Midbrain (tissue), 1 donor: ENCODE measurements around the gene TNK2.
"Not testable (repeated sequence)": the region's sequence is repeated elsewhere in the genome, so short reads cannot be mapped to it uniquely, and the experiment has no call there.

Source experiments
- DNase-seq: peaks from one replicate; lab custom pipeline; 2025; lab: John Stamatoyannopoulos, UW

The TNK2 gene

DNA sequence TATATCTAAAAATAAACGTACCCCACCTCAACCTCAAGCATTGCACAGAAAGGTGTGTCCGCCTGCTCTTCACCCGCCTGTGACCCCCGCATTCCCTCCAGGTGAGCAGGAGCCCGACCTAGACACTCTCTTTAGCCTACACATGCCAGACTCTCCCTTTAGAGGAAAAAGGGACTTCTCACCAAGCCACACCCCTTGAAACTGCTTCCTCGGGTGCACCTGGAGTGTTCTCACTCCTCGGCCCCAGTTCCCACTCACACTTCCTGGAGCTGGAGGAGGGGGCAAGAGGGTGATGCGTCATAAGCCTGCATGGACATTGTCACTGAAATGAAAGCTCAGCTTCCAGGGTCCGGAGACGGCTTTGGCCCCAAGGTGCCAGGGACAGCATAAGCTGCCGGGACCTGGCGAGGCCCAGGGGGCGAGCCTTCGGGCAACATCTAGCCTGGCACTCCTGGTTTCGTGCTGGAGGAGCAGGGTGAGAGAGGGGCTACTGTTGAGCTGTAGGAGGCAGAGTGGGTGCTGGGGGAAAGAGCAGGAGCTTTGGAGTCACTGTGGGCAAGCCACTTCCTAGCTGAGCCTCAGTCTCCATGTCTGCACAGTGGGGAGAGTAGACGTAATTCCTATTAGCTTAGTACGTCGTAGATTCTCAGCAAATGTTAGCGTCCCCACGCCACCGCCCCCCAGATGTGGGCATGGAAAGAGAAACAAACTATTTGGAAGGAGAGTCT, 86.8 kb downstream of the TNK2 start:
- no peak for DNase-seq

- DNase-seq, result no peak
Observed at GRCh38 chr3:195820901-195821300, 87.5 kb downstream of the TNK2 start.

DNA sequence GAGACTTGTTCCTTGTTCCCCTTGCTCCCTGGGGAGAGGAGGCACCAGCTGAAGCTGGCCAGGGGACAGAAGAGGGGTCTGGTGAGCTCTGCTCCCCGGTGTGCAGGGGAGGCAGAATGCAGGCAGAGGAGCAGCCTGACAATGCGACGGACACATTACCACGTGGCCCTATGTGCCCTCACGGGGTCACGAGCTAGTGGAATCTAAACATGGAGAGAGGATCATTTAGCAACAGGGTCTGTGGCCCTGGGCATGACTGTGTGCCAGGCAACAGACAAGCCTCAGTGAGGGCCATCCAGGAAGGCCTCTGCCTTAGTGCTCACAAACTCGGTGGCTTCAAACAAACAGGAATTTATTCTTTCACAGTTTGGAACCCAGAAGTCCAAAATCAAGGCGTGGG, 88.2 kb downstream of the TNK2 start:
- DNase-seq, result no peak

DNA sequence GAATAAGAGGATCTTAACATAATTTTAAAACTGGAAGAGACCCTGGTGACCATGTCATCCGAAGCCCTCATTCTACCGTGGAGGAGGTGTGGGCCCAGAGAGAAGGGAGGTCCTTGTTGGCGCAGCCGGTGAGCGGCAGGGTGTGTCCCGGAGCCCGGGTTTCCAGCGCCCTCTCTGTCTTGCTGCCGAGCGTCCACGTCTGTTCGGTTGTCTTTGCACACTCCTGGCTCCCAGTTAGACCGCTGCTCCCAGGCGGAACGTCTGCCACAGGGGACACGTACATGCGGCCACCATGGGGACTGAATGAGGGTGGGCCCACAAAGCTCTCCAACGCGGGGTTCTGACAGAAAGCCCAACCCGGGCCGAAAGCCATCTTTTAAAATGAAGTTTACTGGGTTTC, 90.0 kb downstream of the TNK2 start:
- no peak for DNase-seq

DNA sequence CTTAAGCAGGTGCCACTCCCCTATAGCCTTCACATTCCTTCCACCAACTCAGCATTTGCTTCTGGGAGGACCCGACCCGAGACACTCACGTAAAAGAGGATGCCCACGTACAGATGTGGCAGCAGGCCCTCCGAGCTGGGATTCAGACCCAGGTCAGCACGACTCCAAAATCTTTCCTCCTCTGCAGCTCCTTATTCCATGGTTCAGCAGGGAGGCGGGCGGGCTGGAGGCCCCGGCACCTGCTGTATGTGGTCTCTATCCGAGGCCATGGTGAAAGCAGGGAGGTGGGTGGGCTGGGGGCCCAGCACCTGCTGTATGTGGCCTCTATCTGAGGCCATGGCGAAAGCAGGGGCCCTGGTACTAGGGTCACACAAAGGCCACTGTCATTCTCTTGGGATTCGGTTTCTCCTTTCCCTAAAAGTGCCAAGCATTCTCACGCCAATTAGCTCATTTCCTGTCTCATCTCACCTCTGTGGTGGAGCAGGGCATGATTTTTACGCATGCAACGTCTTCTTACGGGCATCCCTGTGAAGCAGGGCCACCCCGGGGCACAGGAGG, 90.7 kb downstream of the TNK2 start:
- DNase-seq, result no peak

- DNase-seq, result not testable (repeated sequence)
Observed at GRCh38 chr3:195816276-195816913, 92.0 kb downstream of the TNK2 start.

- no peak for DNase-seq
Observed at GRCh38 chr3:195815169-195815771, 93.1 kb downstream of the TNK2 start.

DNA sequence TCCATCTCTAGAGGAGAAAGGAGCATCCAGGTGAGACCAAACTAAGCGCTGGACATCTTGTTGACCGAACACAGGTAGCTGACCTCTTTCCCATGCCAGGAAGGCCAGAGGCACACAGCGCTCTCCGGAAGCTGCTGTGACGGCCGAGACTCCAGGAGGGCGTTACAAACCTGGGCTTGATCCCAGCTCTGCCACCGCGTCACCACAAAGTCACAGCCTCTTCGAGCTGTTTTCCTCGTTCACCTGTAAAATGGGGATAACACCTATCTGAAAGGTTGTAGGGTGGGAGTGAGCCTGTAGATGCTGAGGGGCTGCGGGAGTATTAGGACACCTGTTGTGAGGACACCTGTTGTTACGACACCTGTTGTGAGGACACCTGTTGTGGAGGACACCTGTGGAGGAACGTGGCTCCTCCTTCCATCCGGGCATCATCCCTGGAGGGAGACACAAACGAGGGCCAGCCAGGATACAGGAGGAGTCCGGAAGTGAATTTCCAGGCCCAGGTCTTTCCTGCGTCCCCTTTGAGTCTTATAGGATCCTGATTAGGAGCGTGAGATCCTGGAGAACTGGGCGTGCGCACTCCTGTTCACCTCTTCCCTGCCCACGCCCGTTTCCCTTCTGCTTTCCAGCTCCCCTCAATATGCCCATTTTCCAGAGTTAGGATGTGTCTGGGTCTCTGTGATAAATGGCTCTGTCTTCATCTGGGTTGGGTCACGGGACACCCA, 94.3 kb downstream of the TNK2 start:
- no peak for DNase-seq
